Activated naive CD8-positive, alpha-beta T cell treated with anti-CD3 and anti-CD28 coated beads, Interleukin-2, amount 50 U/mL, for 16 hours (primary cell): ENCODE data around the gene TEAD1.

Source experiments
- DNase-seq: peaks from one replicate; pipeline ENCODE4 v3.0.0-alpha.2; 2020; ENCODE audit warnings: low read depth, low spot score

The TEAD1 gene

DNA sequence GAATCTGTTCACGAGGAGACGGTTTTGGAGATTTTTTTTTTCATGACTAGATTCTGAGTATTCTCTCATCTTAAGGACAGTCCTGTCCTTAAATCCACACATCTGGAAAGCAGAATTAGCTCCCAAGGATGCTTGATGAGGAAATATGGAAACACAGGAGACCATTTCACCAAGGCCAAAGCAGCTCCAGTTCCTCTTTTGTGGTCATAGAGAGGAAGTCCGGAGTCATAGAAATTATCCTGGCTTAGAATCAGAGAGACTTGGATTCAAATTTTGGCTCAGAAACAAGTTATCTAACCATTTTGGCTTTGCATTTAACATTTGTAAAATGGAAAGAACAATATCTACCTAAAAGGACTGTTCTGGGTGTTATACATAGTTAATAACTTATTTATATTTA lies 7.3 kb upstream of the TEAD1 start:
- DNase-seq = no peak

DNA sequence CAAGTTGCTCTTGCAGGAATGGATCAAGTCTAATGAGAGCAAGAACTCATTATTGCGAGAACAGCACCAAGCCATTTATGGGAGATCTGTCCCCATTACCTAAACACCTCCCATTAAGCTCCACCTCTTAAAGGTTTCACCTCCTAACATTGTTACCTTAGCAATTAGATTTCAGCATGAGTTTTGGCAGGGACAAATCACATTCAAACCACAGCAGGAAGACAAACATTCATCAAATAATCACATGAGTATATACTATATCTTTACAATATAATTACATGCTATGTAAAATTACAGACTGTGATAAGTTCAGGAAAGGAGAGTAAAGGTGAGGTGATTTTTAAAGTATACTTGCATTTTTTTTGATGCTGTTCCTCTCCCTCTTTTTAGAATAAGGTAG lies 6.6 kb upstream of the TEAD1 start:
- no peak for DNase-seq

DNA sequence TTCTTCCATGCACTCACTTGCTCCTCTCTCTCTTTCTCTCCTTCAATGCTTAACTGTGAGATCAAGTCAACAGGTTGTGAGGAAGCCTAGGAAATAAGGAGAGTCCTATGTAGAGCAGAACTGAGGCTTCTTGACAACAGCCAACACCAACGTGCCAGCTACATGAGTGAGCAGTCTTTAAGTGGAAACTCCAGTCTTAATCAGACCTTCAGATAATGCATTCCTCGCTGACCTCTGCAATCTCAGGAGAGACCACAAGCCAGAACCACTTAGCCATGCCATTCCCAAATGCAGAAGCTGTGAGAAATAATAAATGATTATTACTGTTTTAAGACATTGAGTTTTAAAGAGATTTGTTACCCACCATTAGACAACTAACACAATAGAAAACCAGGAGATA lies 6.1 kb upstream of the TEAD1 start:
- no peak for DNase-seq

DNA sequence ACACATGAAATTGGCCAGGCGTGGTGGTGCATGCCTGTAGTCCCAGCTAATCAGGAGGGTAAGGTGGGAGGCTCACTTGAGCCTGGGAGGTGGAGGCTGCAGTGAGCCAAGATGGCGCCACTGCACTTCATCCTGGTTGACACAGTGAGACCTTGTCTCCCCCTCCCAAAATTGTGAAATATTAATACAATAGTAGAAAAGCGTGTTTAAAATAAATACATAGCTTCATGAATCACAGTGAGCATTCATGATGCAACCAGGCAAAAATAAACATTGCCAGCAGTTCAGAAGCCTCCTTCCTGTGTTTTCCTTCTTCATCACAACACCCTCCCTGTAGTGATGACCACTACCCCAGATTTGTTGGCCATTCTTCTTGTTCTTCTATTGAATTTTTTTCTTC lies 4.3 kb upstream of the TEAD1 start:
- DNase-seq = no peak

DNA sequence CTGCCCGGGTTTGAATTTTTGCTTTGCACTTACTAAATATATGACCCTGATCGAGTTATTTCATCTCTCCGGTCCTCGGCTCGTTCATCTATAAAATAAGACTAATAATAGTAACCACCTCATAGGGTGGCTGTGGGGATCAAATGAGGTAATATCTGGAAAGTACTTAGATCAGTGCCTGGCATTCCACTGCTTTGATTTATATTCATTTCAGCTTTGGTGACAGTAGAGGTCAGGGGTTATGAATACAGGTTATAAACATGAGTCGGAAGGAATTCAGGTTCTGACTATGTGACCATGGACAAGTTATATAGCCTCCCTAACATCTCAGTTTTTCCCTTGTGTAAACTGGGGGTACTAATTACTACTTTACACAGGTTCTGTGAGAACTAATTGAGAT lies 2.9 kb upstream of the TEAD1 start:
- no peak for DNase-seq

DNA sequence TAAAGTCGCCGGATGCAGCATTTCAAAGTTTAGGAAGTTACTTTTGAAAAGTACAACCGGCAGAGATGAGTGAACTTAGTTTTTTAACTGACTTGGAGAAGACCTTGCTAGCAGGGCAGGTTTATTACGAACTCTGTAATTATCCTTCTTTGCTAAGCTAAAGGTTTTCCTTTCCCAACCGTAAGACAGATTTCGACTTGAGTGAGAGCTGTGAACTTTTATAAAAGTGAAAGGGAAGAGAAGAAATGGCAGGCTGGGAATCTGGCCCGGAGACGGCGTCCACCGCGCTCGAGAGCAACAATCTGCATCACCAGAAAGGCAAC lies 659 bp upstream of the TEAD1 start:
- no peak for DNase-seq

DNA sequence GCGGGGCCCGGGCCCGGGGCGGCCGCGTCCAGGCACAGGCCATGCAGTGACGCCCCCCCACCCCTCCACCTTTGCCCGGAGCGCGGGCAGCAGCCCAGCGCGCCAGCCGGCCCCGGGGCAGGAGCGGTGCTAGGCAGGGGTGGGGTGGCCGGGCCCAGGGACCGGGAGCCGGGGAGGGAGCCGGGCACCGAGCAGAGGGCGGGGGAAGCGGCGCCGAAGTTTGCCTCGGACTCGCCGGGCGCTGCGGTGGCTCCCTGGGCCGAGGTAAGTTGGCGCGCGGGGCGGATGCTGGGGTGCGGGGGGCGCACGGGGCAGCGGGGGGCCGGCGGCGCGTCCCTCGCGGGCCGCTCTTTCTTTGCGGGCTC lies 332 bp downstream of the TEAD1 start:
- DNase-seq = no peak

DNA sequence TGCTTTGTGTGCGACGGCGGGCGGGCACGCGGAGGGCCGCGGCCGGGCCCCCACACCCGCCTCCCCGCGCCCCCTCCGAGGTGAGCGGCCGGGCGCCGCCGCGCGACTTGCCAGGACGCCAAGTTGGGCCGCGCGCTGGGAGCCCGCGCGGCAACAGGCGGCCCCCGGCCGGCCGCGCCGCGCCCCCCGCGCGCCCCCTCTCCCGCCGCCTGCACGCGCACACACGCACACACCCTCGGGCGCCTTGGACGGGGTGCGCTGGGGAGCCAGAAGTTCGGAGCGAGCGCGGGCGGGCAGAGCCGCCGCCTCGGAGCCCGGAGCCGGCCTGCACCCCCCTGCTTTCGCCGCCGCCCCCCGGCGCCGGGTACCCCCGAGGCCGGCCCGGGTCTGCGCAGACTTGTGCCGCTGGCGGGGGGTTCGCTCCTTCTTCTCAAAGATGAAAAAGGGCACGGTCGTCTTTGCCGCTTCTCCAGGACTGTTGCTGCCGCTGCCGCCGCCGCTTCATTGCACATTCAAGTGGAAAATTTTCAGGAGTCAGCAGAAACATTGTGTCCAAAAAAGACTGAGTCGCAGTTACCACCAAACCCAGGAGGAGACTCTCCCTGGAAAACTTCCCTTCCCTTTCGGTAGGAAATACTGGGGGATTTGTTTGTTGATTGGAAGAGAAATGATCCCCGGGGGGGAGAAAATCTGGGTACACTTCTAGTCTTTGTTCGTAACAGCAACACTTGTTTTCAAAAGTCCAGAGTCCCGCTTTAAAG lies 895 bp downstream of the TEAD1 start:
- DNase-seq = no peak

DNA sequence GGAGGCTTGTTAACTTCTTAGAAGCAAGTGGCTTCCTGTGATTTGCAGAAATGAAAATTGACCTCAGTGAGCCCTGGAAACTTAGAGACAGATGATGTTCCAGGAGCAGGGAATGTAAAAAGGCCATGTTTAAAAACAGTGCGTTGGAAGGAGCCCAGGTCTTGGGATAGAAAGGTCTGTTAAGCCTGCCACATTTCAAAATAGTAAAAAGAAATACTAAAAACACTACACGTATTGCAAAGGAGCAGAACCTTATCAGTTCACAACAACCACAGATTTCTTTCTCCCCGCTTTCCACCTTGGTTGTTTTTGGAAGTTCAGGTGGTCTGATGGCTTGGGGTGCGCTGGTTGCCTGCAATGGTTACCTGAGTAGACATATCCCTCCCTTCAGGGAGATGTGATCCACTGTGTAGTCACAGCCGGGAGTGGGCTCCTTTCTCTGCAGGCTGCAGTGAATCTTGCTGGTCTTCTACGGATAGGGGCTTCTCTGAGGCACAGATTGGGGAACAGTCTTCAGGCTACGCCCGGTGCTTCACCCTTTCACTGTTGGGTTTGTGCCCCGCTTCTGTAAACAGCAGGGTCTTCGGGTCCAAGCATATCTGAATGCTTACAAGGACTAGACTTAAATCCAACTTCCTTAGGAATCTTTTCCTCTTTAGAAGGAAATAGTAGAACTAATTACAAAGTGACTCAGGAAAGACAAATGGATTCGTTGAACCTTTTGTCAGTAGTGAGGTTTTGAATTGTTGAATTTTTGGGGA lies 1.9 kb downstream of the TEAD1 start:
- DNase-seq = no peak

DNA sequence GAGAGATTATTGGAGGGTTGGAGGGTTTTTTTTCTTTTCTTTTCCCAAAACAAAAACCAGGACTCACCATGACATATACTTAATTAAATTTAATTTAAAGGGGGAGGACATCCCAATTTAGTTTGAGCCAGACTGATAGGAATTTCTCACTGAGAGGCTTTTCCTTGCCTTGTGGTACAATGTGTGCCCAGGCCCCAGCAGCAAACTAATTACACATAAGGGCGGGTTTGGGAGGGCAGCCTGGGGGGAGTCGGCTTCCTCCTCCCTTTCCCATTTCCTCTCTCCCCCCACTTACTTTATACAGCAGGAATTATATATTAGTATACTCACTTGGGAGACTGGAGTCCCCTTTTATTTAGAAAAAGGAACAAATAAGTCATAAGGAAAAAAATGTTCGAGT lies 2.9 kb downstream of the TEAD1 start:
- DNase-seq = no peak

DNA sequence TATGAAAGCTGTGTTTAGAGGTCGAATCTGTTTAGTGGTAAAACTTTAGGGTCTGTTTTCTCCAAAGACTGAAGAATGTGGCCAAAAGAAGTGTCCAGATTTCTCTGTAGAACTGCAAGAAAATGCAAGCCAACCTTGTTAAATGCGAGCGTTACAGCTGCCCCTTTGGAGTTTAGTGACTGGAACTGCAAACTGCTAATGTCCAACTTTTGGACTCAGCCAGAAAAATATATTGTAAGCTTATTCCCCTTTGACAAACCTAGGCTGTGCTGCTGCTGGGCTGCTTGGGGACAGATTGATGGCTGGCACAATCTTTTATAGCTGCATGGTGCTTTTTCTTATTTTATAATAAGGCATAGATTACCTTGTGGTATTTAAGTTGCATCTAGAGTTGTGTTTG lies 3.9 kb downstream of the TEAD1 start:
- no peak for DNase-seq

DNA sequence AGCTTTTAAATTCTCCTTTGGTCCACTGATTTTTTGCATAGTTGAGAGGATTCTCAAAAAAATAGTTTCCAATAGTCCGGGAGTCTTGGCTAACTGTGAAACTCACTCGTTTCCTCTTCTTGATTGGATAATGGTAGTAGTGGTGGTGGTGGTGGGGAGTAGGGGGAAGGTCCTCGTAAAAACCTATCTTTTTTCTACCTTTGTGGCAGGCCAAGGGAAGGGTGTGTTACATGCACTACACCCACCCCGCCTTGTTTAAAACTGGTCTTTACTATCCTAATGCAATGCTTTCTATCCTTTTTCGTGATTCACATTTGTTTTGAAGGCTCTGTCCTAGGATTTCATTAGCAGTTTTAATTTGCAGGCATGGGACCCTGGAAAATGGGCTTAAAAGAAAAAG lies 4.8 kb downstream of the TEAD1 start:
- no peak for DNase-seq

DNA sequence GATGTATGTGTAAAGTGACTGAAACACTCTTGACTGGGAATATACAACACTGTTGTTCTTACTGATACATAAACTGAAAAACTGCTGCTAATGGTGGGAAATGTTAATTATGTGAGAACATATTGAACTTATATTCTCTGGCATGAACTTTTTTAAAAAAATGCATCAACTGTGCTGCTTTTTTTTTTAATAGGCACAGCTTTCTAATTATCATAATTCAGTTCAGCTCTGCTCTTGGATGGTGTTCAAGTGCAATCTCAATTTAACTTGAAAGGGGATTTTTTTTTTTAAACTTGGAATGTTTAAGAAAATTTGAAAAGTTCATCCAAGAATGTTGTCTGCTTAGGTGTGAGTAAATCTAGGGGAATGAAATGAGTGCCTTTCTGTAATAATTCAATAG lies 5.2 kb downstream of the TEAD1 start:
- no peak for DNase-seq

DNA sequence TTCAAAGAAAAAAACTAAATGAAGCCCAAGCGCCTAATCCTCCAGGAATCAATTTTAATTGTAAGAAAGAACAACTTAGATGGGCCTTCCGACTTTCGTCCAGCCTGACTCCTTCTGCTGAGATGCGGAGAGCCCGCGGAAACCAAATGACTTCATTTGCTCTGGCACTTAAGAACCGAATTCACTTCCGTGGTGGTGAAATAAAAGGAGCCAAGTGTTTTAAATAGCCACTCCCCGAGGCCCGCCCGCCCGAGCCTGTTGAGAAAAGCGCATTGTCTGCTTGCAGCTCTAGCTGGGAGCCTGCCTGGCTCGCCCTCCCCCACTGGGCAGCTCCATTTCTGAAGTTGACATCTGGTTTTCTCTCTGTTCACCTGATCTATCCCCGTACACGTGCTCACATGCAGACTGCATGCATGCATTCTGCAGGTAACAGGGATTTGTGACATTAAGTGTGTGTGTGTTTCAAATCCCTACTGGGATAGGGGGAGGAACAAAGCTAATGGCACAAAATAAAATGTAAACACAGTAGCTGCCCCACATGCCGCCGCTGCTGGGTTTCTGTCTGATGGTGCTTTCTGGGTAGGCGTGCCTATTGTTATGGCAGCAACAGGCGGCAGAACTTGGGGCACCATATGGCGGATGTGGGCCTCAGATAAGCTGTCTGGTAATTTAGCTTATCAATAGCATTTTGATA lies 6.2 kb downstream of the TEAD1 start:
- DNase-seq = no peak

DNA sequence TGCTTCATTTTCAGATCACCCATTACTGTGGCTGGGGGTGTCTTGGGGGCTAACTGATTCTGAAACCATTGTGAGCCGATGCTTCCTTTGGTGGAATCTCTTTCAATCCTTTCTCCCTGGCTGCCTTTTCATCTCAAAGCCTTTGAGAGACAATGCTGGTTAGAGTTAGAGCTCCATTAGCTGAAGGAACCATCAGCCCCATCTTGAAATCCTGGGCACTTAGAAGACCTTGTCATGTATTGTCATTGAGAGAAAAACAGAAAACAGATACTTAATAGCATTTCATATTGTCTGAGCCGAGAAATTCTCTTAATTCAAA lies 6.7 kb downstream of the TEAD1 start:
- no peak for DNase-seq

DNA sequence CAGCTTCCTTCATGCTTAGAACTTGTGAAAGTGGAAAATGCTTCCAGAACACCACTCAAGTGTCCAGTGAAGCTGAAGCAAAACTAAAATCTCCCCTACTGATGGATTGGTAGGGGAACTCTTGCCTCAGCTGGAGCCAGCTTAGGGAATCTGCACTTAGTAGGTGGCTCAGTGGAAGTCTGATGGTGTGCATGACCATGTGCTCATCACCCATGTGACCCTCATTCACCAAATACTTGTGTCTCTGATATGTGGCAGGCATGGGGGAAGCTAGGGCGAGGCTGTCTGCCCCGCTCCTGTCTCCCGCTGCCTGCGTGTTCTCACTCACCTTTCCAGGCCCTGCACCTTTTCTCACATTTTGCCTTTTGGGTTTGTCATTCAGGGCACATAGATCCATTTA lies 7.2 kb downstream of the TEAD1 start:
- DNase-seq = no peak

DNA sequence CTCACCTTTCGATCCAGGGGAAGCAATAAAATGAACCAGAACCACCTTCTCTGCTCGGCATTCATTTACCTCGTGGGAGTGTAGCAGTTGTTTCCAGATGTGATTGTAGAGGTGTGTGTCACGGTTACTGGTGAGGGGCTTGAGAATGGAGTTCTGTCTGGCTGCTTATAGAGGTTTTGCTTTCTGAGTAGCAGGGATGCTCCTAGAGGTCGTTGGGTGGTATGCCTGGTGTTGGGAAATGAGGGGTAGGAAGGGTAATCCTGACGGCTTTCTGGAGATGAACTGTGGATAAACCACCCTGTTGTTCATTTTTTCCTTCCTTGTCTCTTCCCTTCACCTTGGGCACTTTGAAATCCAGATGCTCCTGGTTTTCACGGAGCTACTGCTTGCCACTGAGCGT lies 8.1 kb downstream of the TEAD1 start:
- DNase-seq = no peak

DNA sequence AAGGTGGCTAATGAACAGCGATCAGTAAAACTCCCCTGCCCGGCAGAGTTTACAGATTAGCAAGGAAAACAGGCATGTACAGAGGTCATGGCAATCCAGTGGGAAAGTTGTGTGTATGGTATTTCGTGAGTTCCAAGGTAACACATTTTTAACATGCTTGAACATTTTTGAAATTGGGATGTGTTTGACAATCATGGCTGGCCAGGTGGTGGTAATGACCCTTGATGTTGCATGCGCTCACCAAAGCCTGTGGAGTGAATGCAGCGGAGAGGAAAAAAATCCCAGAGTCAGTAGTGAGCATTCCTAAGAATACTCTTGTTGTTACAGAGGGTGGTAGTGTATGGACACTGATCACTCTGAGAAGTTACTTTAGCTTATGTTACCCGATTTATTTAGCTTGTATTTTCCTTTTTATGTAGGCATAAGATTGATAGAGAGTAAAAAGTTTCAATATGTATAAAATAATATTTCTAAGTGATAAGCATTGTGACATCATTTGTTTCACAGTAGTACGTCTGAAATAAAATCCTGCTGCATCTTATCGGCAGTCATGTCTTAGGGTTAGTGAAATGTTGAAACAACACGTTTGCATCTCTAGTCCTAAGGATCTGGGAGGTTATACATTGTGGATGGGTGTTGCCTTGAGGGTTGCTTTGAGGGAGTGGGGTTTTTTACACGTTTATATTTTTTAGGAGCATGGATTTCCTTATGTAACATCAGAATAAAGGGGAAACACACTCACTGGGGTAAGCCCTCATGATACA lies 8.7 kb downstream of the TEAD1 start:
- DNase-seq = no peak

DNA sequence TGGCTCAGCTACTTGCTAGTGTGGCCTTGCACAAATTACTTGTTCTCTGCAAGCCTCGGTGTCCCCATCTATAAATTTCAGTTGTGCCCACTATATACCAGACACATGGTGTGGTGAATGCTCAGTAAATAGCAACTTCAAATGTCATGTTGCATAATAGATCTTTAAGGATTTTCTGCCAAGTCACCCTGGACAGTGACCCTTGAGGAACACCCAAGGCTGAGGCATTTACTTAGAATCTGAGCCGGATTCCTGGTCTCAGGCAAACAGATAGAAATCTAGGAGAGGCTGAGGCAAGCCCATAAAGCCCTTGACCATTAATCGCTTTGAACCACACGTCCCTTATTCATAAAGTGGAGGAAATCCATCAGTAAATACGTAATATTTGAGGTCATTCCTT lies 9.7 kb downstream of the TEAD1 start:
- no peak for DNase-seq

DNA sequence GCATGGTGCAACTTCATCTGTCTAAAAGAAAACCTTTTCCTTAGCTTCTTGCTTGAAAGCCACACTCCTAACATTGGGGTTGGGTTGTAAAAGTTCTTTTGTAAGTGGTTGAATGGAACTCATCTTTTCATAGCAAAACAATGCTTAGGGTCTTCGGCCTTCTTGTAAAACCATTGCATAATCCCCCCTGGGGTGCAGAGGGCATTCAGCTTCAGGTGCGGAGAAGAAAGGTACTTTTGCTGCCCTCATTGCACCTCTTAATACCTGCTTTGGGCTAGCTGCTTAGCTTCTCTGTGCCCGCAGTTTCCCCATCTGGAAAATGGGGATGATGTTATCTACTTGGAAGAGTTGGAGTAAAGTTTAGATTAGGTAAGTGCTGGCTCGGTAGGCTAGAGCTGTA lies 10.1 kb downstream of the TEAD1 start:
- DNase-seq = no peak

DNA sequence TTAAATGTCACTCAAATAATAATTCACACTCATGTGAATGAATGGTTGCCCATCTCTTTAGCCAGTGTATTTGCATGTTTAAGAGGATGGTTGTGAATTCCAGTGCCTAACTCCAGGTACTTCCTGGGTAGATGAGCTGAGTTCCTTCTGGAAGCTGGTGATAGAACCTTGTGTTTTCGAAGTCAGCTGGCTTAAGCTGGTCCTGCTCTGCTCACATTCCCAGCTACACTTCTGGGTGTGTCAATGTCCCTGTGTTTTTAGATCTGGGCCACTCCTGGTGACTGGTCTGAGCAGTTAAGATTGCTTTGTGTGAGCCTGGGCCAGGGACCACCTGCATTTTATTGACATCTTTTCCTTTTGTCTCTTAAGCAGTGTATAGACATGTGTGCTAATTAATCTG lies 10.6 kb downstream of the TEAD1 start:
- DNase-seq = no peak

DNA sequence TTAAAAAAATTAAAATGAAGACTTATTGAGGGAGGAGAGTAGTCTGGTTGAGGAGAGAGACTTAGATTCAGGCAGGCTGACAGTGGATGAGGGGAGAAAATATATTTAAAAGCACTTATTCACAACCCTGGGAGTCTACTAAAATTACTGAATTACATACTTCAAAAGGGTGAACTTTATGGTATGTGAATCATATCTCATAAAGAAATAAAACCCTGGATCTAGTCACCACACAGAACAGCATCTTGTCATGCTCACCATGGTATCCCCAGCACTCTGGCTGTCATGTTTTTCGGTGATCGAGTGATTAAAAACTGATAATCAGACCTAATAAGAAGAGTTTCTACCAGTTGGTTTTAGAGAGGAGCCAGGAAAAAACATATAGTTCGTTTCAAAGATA lies 11.0 kb downstream of the TEAD1 start:
- DNase-seq = no peak
